DMS153 (cell line): ENCODE data around the gene PIEZO2.
"Not testable (repeated sequence)": the region's sequence is repeated elsewhere in the genome, so short reads cannot be mapped to it uniquely, and the experiment has no call there.

Experiments used
- DNase-seq: peaks from one replicate; lab custom pipeline; 2025; lab: John Stamatoyannopoulos, UW

PIEZO2 gene

GRCh38 chr18:11148680-11149440, 509 bp downstream of the PIEZO2 start:
- no peak for DNase-seq

DNA sequence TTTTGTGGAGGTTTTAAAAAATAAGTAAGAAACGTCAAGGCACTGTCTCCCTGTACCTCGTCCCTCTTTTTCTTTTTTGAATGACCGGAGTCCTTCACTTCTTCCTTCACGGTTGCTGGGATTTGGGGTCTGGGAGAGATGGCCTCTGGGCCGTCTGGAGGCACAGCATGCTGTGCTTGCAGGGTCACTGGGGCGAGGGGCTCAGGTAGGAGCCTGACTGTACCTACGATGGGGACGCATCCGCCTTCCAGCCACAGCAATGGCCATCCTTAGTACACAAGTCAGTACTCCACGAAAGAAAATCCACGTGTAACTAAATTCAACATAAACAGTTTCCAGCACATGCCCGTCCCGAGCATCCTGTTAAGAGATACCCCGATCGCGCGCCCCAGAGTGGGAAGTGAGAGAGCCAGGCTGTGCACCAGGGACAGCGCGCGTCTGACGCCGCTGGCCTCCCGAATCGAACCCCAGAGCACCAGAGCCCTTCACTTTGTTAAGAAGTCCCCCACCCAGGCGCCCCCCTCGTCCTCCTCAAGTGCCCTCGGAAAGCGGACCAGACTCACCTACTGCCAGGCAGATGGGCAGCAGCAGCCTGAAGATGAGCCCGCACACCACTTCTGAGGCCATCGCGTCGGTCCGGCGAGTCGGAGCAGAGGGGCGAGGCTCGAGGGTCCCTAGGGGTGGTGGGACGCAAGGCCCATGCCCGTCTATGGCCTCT, 1.2 kb downstream of the PIEZO2 start:
- DNase-seq, result no peak

- no peak for DNase-seq
Observed at GRCh38 chr18:11147371-11147951, 1.9 kb downstream of the PIEZO2 start.

DNA sequence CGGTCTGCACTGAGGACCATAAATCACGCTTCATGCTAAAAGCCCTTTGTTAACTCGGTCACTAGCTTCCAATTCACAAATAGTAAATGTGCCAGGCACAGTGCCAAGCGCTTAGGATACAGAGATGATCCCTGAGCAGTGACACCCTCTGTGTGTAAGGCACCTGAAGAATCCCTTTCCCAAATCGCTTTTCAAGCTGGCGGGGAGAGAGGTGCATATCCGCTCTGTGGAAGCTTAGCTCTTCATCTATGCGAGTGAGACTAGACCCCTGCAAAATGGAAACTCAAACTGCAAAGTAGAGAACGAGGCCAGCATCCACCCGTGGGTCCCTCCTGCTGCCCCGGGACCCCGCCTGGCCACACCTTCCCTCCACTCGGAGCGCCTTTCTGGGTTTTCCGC, 2.4 kb downstream of the PIEZO2 start:
- no peak for DNase-seq

DNA sequence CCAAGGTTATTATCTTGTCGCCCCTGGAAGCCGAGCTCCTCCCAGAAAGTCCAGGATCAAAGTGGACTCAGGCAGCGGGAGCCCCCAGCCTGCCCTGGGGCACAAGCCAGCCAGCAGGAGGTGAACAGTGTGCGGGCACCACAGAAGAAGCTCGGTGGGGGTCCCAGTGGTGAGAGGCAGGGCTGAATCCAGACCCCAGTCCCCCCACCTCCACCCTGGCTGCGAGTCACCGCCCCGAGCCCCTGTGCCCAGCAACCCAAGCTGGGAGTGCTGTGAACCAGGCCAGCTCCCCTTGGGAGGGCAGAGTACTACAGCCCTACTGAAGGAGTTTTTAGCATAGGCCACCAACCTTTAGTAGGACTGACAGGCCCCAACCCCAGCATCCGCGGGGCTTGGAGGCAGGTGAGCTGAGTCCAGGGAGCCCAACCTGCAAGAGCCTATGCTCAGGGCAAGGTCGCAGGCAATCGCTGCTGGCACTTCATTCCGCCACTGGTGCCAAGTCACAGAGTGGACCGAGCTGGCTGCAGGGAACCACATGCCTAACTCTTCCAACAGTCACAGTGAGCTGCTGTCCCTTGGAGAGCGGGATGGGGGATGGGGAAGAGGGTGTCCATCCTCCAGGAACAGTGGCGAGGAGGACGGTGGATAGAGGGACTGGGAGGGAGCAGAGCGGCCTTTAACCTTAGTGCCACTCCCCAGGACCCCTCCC, 3.0 kb downstream of the PIEZO2 start:
- DNase-seq, result no peak

DNA sequence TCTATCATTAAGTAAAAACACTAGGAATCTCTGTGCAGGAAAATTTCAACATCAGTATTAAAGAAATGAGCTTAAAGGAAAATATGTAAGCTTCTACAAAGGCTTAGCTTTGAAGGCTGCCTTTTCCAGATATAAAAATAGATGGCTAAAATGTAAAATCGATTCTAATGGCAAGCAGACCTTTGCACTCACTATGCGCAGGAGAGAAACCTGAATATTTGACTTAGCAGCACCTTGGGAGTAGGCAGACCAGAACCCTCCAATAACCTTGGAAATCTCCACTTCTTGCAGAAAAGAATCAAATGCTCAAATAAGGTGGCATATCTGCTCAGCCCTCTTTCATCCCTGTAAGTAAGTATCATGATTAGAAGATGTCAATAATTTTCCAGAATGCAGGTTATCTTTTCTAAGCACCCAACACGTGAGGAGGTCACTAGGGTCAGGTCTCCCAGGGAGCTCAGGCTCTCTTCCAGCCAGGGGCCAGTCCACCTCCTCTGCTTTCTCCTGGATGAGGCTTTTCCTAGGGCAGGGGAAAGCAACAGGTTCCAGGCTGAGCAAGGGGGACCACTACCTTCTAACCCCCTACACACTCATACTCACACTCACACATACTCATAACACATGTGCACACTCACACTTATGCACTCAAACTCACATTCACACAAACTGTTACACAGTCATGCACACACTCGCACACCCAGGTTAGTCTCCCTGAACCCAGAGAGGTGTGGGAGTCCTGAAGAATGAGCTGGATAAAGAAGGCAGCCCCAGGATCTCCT, 3.8 kb downstream of the PIEZO2 start:
- no peak for DNase-seq

DNA sequence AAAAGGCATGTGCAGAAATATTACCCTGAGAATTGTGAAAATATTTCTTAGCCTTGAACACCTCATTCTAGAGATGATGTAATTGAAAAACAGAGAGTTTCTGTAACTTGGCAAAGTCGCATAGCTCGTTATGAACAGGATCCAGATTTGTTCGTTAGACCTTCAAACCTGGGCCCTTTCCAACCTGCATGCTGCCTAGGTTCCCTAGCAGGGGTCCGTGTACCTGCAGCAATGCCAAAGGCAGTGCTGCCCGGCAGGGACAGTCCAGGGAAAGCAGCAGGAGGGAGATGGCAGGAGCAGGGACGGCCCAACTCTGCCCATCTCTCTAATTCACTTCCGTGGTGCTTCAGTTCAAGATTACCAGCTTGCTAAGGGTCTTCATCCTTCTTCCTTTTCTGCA, 12.0 kb downstream of the PIEZO2 start:
- DNase-seq, result no peak

GRCh38 chr18:11136241-11136640, 13.1 kb downstream of the PIEZO2 start:
- no peak for DNase-seq

DNA sequence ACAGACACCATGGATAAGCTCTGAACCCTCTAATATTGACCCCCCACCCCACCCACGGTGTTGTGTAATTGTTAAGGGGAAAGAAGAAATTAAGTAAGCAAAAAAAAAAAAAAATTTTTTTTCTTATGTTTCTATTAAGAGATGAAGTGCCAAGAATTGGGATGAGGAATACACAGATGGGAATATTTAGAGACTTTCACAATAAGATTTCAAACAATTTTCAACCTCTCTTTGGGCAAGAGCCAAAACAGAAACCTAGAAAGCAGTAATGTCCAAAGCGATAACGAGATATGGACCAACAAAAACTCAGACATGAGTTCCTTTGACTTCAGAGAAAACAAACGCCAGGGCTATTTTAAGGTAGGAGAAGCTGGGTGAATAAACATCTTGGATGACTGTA, 14.4 kb downstream of the PIEZO2 start:
- no peak for DNase-seq

DNA sequence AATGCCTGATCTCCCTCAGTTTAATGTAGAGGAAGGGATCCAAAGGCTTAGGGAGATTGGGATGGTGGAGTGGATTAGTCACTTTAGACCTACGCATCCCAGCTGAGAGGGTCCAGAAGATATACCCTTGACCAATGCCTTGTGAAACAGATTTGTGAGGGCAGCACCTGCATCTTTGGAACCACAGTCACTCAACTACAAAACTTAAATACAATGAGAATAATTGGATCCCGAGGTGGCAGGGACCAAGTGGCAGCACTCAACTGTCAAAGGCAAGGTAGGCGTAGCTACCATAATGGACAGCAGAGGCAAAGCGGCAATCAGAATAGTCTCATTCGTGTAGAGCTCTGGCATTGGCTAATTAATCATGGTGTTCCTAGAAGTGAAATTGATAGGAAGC, 20.3 kb downstream of the PIEZO2 start:
- not testable (repeated sequence) for DNase-seq

DNA sequence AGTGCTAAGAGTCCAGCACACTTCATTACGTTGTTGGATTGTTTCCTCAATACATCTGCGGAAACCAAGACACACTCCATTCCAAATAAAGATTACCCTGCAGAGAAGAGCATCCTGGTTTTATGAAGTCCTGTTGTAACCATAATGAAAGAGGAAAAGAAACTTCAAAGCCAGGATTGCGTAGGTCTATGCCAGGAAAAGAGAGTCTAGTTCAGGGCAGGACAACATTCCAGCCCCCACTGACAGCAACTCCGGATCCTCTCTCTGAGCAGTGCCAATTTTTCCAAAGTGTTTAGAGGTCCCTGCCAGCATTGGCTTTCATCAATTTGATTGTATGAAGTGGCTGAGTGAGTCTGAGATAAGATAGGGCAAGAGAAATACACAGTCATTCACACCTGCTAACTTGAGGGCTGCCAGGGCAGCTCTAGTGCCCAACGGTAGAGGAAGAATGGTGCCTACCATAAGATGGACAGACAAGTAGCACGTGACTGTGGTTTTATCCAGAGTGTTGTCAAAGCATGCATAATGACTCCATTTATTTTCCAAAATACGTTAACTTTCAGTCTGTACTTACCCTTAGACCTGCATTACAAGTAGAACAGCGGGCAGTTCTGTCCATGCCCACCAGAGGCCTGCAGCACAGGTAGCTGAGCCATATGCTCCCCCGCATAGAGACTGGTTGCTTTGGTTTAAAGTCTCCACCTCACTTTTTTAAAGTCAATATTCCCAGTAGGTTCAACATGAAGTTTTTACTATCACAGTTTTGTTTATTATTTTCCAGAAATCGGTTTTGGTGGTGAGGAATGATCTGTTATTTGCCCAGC, 23.7 kb downstream of the PIEZO2 start:
- DNase-seq, result no peak

DNA sequence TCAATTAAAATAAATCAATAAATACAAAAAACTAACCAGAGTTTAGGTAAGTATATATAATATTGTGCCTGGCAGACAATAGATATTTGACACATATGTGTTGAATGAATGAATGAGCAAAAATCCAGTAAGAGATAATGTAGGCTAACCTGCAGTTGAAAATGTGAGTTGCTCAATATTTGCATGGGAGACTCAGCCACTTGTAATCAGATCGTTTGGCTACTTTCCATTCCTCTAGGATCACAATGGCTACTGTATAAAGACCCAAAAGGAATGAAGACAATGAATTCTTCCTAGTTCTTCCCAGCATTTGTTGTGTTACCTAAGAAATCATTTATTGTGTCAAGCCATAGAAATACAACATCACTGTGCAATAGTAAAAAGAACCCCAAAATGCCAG, 25.3 kb downstream of the PIEZO2 start:
- no peak for DNase-seq

GRCh38 chr18:11121443-11121849, 27.9 kb downstream of the PIEZO2 start:
- no peak for DNase-seq

DNA sequence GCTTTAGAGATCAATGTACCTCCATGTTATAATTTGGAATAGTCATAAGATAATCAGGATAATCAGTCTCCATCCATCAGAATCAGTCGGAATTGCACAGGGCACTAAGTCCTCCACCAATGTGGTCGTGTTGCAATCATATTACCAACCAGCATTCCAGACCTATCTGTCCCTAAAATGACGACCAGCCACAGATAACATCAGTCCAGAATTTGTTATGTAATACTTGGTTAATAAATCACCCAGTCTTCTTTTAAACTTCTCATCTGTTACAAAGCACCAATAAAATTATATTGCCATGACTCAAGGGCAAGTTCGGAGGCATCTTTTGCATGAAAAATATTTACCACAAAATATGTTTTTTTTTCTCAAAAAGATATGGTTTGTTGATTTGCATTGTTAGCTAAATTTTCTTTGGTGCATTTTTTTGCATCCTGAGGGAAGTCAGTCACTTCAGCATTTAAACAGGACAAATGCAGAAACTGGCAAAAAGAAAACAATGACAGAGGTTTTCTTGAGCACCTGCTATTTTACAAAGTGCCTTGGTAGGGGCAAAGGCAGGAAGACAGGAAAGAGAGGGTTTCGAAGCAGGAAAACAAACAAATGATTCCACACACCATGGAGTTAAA, 29.3 kb downstream of the PIEZO2 start:
- DNase-seq, result no peak

- DNase-seq, result no peak
Observed at GRCh38 chr18:11119550-11119949, 29.8 kb downstream of the PIEZO2 start.

GRCh38 chr18:11118051-11118766, 31.2 kb downstream of the PIEZO2 start:
- DNase-seq, result no peak

DNA sequence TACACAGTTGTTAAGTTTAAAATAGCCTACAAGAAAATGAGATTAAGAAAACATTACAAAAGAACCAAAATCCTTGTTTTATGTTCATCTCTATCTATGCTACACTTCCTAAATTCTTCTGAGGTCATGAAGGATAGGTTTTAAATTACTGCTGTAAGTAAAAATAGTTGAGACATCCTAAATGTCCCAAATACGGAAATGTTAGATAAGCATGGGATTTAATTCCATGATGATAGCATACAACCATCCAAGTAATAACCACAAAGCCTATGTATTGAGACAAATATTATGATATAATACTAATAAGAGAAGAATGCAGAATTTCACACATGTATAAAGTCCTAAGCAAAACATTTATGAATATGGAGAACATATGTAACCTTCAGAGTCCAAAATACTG, 34.1 kb downstream of the PIEZO2 start:
- DNase-seq, result no peak

DNA sequence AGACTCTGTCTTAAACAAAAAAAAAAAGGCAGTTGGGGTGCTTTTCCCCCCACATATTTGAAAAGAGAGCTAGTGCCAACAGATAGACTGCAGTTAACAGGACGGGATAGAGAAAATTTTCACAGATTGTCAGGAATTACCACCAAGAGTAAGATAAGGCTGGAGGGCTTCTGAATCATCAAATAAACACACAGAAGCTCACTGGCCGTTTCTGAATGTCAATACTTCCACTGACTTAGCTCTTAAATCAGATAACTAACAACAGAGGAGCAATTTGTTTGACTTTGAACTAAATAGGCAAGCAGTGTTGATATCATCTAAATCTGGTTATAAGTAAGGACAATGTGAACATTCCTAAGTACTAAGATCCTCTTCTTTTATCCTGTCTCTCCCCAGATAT, 34.7 kb downstream of the PIEZO2 start:
- no peak for DNase-seq

- no peak for DNase-seq
Observed at GRCh38 chr18:11113937-11114336, 35.4 kb downstream of the PIEZO2 start.

- DNase-seq, result no peak
Observed at GRCh38 chr18:11113046-11113548, 36.3 kb downstream of the PIEZO2 start.
